Measurements from ENCODE around the gene FAM241A. TPM values are rescaled to one million over a fixed set of nuclear protein-coding genes. Genes with fewer than 3 reads are reported as not detected.

FAM241A gene
- total and polyA plus RNA-seq, 2 of the 13 experiments (the other 11 are each of a cell fraction or from before 2014, with no cell fraction given), result 0.61 to 0.69 TPM

GRCh38 chr4:112145790-112146501 lies 692 bp downstream of the FAM241A start (continued):
- TF ChIP-seq ZFY (CRISPR knock-in tag; IDR thresholded peaks at IDR 0.05) (peak; percentile 41; the same call in 1 of the 2 replicates), JARID2 (CRISPR knock-in tag; IDR thresholded peaks at IDR 0.05; ENCODE audit: insufficient replicate concordance) (no peak), FOXP1 (IDR thresholded peaks at IDR 0.05) (no peak), FOXP1 (CRISPR knock-in tag; IDR thresholded peaks at IDR 0.05) (no peak), EP300 (IDR thresholded peaks at IDR 0.05; ENCODE audit: low read depth in 2 of 2, low read length in 2 of 2) (no peak), EP300 (CRISPR knock-in tag; IDR thresholded peaks at IDR 0.05; ENCODE audit: borderline replicate concordance) (no peak), MAF1 (CRISPR knock-in tag; IDR thresholded peaks at IDR 0.05; ENCODE audit: borderline replicate concordance) (no peak), ELK4 (CRISPR knock-in tag; IDR thresholded peaks at IDR 0.05; ENCODE audit: borderline replicate concordance) (no peak), ARID3A (IDR thresholded peaks at IDR 0.05; ENCODE audit: low read depth, low read length) (no peak), ELF1 (CRISPR knock-in tag; IDR thresholded peaks at IDR 0.05) (no peak), UBTF (CRISPR knock-in tag; IDR thresholded peaks at IDR 0.05) (peak; percentile 16; the same call in 1 of the 2 replicates), ZNF800 (CRISPR knock-in tag; IDR thresholded peaks at IDR 0.05) (no peak), LCORL (IDR thresholded peaks at IDR 0.05) (no peak), LCORL (CRISPR knock-in tag; IDR thresholded peaks at IDR 0.05) (no peak), STAT6 (CRISPR knock-in tag; IDR thresholded peaks at IDR 0.05; ENCODE audit: borderline replicate concordance) (no peak), DR1 (CRISPR knock-in tag; IDR thresholded peaks at IDR 0.05) (no peak), ZNF574 (CRISPR knock-in tag; IDR thresholded peaks at IDR 0.05) (no peak)

Measured in HepG2 (cell line).